Left kidney (tissue), 2 donors: ENCODE data around the gene ADARB1. TPM values are rescaled to one million over a fixed set of nuclear protein-coding genes. Genes with fewer than 3 reads are reported as not detected.

Source experiments
- DNase-seq: peaks from one replicate; pipeline ENCODE4 v3.0.0-alpha.2; 2013
- polyA plus RNA-seq: library from polyadenylated mRNA; unstranded; fragments of 120-200 nt; gene quantifications from one replicate; pipeline ENCODE4 v1.2.1, GENCODE V29; 2013; ENCODE audit not compliant: insufficient read length

The ADARB1 gene
- polyA plus RNA-seq, 1 donor, result 18.3 TPM

DNA sequence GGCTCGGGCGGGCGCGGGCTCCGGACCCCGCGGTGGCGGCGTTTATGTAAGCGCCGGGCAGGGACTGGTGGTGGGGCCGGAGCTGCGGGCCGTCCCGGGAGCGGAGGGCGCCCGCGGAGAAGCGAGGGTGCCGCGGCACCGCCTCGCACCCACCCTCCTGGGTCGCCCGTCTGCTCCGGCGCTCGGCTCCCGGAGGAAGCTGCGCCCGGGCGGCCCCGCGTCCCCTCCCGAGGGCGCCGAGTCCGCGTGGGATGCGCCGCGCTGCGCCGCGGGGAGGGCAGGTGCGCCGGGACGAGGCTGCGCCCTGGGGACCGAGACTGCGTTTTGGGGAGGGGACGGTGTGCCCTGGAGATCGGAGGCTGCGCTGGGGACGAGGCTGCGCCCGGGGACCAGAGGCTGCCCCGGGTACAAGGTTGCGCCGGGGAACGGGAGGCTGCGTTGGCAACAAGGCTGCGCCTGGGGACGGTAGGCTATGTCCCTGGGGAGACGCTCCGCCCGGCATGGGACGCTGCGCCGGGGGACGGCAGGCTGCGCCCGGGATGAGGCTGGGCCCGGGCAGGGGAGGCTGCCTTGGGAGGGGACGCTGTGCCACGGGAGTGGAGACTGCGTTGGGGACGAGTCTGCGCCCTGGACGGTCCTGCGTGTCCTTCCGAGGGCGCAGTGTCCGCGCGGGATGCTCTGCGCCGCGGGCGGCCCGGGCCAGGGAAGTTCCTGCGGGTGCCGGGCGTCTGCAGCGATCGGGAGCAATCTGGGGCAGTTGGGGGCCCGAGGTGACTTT is 627 bp downstream of the ADARB1 start:
- no peak for DNase-seq

DNA sequence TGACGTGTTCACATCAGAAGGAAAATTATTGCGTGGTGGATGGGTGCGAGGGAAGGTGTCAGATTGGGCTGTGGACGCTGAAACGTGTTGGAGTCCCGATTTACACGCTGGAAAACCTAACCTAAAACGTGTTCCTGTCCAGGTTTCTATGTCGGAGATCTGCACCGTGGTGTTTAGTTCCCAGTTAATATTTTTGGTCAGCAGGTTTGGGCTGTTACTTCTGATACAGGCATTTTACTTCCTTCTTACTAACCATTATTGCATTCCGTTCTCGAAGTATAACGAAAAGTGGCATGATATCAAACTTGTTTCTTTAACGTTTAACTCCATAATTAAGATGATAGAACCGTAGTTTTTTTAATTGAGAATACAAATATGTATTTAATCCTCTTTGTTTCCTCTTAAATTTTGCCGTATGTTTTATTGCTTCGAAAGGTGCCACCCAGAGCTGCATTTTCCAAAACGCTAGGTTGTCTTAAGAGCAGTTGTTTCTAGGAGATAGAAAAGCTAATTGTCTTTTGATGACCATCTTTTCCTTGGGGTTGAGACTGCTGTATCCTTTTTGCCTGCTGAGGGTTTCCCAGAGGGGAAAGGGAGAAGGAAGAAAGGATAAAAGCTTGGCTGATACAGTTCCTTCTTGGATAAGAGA is 1.3 kb downstream of the ADARB1 start:
- no peak for DNase-seq

DNA sequence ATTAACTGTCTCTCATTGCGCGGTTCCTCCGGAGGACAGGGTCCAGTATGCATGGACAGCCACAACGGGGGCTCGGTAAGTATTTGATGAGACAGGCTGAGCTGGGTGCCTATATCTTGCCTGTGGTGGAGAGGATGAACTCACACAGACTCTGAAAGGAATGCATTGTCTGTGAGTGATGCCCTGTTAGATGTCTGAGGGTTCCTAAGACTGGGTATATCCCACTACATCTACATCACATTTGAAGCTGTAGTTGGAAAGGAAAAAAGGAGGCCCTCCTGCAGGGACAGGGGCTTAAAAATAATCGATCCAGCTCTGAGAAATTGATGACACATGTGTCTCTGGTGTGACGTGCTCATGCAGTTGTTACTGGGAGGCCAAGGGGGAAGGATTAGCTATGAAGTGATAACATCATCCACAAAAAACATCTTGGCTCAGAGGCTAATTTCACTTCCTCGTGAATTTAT is 1.9 kb downstream of the ADARB1 start:
- no peak for DNase-seq

DNA sequence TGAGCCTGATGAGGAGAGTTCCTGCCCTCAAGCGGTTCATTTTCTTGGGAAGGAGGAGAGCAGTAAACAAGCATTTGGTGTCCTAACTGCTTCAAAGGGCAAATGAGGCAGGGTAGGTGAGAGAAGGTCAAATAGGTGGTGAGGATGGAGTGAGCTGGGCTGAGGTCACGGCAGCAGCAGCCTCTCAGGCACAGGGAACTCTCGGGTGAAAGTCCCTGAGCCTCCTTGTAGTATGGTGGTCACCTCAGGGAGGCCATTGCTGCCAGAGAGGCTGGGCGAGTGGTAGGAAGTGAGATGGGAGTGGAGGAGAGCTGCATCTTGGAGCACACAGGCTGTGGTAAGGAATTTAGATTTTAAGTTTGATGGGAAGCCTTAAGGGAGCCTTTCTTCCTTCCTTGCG is 4.0 kb downstream of the ADARB1 start:
- DNase-seq, result no peak

DNA sequence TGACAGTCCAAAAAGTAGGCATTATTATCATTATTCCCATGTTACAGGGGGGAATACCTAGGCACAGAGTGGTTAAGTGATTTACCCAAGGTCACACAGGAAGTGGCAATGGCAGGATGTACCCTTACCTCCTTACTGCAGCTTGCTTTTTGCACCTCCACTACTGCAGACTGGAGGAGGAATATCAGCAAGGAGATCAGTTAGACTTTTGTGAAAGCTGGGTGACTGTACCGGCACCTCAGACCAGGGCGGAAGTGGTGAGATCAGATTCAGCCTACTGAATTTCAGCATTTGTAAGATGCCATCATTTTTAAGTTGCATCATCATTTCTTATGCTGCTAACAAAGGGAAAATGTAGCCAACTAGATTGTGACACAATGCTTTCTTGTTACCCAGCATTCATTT is 4.5 kb downstream of the ADARB1 start:
- no peak for DNase-seq

DNA sequence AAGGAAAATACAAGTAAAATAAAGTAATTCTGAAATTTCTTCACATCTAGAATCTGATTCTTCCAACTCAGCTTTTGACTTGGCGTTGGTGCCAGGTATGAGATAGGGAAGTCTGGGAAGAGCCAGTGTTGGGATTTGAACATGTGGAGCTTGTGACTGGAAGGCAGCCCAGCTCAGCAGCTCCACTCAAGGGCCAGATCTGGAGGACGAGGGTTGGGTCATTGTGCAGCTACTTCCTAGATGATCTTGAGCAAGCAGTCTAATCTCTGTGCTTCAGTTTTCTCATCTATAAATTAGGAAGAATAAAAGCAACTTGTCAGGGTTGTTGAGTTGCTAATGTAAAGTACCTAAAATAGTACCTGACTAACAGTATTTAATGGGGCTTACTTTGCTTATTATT is 5.0 kb downstream of the ADARB1 start:
- DNase-seq, result no peak

DNA sequence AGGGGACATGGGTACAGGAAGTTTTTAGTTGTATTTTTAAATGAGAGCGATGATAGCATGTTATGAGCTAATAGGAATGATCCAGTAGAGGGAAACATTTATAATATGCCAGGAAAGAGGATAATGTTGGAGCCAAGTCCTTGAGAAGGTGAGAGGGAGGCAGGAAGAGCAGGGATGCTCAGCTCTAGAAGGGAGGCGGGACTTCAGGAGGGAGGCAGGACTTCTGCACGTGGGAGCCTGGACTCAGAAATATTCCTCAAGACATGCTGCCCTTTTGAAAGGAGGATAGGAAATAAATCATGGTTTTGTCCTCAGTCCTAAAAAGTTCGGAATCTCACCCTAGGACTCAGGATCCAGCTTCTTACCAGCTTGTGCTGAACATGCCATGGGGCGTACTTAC is 5.9 kb downstream of the ADARB1 start:
- no peak for DNase-seq

DNA sequence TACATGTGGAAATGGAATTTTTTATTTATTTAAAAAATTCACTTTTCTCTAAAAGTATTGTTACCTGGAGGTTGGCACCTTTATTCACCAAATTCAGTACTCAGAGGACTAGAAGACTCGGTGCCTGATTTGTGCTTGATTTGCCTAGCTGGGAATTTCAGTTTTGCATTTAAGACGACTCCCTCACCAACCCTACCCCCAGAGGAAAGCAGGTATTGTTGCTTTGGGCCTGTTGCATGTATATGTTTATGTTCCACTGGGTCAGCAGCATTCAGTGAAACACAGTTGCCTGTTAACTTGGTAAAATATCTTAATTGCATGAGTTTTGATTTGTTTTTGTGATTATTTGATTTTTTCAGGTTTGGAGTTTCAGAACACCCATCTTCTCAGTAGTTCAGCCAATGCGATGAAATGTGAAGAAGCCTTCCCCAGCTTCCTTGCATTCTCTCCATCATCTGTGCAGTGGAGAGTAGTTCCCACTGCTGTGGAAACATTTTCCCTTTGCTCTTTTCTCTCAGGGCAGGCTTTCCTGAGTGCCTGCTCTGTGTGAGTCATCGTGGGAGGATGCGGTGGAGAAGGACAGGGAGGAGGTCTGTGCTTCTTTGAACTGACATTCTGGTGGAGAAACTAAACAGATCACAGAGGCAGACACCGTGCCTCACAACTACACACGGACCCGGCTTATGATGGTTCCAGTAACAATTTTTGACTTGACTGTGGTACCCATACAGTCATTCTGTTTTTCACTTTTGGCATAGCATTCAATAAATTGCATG is 6.4 kb downstream of the ADARB1 start:
- DNase-seq, result no peak

DNA sequence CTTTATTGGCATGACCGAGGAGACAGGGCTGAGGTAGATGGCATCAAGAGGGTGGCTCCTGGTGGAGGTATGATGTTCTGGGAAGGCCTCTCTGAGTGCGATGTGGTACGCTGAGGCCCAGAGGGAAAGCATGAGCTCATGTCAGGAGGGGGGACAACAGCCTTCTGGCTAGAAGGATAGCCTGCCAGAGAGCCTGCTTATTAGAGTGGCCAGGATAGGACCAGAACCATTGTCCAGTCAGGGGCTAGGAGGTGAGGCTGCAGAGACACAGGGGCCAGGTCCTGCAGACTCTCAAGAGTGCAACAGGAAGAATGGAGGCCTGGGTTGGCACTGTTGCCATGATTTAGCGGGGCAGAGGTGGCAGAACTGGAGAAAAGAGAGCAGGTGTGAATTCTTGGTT is 7.3 kb downstream of the ADARB1 start:
- DNase-seq, result no peak

DNA sequence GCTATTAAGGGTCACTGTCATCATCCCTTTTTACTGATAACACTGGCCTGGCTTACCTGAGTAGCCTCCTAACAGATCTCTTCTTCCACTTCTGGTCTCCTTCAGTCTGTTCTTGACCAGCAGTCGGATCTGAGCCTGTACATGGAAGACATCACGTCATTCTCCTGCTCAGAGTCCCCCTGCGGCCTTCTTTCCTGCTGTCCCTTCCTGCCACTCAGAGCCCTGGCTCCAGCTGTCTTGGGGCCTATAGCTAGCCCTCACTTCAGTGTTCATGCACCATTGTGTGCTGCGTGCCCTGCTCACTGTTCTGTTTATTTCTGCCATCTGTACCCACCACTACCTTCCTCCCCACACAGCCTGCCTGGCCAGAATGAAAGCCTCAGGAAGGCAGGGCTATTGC is 8.4 kb downstream of the ADARB1 start:
- DNase-seq, result no peak

DNA sequence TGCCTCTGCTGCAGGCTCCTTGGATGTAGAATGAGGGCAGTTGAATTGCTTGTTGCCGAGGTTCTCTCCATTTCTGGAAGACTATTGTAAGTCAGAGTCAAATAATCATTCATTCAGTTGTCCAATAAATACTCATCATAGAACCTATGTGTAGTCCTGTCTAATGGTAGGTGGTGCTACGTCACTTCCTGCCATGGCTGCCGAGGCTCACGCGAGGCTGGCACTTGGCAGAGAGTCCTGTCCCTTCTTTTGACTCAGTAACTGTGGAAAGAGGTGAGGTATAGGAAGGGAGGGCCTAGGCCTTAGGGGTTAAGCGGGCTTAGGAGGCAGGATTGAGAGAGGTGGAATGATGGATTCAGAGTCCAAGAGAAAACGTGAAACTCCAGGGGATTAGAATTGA is 9.7 kb downstream of the ADARB1 start:
- DNase-seq, result no peak

DNA sequence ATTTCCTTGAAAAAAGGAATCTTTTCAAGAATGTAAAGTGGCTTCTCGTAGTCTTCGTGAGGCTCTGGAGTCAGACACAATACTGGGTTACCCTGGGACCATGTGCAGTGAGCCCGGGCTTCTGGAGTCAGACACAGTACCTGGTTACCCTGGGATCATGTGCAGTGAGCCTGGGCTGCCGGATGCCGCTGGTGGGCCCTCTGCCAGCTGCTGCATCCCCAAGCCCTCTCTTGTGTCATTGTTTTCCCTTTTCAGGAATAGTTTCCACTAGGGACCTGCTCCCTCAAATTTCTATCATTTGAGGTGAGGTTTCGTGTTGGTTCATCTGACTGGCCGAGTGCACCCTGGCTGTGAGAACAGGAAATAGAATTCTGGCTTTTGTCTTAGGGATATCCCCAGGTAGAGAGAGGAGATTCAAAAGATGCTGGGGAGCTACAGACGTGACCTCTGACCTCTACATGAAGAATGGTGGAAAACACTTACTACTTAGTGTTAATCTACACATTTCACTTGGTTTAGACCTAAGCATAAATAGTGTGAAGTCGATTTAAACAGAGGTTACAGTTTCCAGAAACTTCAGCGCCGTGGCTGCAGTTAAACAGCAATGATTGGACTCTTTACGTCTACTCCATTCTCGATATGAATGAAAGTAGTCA is 10.6 kb downstream of the ADARB1 start:
- no peak for DNase-seq

DNA sequence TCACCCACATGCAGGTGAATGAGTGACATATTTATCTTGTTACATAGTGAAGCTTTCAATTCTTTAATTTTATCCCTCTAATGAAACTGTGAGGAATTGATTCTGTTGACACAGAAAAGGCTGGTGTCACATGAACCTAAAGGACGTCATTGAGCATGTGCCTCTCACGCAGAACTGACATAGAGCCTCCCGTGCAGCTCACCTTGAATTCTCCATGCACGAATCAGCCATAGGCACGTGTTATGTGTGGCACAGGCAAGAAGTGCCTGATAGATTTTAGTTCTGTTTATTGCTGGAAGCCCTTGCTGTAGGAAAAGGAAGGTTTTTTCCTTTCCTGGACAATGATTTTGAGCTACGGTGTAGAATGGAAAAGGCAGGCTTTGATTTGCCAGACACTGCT is 11.3 kb downstream of the ADARB1 start:
- no peak for DNase-seq

DNA sequence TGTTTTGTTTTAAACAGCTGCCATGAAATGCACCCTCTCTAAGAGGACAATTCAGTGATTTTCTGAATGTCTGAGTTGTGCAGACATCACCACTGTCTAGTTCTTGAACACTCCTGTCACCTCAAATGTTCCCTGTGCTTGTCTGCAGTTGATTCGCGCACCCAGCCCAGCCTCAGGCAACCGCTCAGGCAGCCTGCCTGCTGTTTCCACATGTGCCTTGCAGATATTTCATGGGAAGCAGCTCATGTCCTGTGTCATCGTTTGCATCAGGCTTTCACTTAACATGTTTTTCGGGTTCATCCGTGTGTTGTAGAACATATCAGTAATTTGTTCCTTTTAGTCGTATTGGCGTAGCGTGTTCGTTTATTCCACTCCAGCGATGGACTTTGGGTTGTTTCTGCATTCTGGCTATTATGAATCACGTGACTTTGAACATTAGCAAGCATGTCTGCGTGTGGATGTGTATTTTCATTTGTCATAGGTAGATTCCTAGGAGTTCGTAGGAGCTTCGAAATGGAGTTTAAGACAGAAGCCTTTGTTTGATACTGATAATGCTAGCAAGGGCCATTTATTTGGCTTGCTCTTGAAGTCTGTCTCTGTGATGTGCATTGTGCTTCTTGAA is 12.1 kb downstream of the ADARB1 start:
- DNase-seq, result no peak

DNA sequence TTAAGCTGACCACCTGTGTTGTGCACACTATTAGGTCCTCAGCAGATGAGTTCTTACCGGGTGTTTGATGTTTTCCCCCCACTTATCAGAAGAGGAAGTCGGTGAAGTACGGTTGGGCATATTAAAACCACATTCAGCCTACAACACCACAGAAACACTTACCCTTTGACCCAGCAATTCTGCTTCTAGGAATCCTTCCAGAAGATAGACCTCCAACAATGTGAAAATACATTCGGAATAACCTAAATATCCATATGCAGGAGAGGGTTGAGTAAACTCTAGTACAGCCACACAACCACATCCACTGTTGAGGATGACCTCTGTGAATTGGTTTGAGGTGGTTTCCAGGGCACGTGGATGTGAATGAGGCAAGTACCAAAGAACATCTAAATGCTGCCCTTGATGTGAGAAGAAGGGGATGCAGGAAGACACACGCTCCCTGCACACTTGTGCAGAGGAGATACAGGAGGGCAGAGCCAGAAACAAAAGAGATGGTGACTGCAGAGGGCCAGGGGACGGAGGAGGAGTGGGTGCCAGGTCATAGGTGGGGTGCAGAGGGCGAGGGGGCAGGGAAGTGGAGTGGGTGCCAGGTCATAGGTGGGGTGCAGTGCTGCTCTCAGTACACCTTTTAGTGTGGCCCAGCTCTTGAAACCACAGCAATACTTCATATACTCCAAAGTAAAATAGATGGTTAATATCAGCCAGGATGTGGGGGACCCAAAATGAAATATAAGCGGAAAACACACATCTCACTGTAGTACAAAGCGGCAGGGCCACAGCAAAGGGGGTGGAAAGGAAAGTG is 12.8 kb downstream of the ADARB1 start:
- DNase-seq, result no peak

DNA sequence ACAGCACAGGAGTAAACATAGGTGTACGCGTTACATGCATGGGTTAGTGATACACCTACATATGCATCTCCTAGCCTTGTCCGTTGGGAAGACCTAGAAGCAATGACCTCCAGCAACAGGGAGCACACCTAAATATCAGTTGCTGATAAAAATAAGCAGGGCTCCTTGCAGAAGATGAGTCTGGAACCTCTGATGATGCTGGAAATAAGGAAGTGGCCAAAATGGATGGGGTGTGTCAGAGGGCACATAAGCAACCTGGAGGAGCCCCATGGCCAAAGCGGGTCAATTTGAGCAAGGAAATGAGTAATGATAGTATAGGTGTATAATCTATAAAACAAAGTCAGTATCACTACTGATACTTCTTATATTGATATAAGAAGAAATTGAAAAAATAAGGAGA is 13.7 kb downstream of the ADARB1 start:
- no peak for DNase-seq

DNA sequence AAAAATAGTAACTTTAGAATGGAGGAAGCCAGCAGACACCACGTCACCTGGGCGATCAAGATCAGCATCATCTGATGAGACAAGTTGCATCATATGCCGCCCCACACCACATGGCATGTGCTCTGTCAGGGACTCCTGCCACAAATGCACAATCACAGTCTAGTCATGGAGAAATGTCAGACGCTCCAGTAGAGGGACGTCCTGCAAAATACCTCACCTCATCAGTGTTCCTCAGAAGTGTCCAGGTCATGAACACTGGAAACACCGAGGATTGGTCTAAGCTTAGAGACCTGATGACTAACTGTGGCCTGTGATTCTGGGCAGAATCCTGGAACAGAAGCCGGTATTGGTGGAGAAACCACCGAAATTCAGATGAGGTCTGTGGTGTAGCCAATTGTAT is 14.3 kb downstream of the ADARB1 start:
- DNase-seq, result no peak

DNA sequence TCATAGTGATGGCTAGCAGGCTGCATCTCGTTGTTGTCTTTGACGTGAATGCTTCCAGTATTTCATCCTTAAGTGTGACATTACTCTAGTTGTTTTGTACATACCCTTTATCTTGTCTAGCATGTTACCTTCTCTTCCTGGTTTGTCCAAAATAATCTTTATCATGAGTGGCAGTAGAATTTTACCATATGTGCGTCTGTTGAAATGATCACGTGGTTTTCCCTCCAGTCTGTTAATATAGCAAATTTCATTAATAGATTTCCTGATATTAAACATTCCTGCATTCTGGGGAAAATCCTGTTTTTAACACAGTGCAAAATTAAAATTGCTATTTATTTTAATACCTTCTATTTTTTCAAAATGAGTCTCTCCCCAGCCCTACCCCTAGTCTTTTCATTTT is 15.6 kb downstream of the ADARB1 start:
- DNase-seq, result no peak

DNA sequence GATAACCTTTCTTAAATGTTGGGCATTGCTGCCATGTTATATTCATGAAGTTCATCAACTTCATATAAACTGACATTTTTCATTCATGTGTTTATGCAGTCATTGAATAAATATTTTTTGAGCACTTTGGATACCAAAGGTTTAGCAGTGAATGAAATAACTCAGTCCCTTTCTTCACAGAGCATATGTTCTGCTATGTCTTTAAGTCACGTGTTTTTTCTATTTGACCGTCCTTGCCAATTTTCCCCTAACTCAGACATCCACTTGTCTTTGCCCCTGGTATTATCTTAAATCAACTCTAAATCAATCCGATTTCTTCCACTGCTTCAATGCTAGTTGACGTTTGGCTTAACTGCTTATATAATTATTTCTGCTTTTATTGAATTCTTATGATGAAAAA is 16.6 kb downstream of the ADARB1 start:
- no peak for DNase-seq

DNA sequence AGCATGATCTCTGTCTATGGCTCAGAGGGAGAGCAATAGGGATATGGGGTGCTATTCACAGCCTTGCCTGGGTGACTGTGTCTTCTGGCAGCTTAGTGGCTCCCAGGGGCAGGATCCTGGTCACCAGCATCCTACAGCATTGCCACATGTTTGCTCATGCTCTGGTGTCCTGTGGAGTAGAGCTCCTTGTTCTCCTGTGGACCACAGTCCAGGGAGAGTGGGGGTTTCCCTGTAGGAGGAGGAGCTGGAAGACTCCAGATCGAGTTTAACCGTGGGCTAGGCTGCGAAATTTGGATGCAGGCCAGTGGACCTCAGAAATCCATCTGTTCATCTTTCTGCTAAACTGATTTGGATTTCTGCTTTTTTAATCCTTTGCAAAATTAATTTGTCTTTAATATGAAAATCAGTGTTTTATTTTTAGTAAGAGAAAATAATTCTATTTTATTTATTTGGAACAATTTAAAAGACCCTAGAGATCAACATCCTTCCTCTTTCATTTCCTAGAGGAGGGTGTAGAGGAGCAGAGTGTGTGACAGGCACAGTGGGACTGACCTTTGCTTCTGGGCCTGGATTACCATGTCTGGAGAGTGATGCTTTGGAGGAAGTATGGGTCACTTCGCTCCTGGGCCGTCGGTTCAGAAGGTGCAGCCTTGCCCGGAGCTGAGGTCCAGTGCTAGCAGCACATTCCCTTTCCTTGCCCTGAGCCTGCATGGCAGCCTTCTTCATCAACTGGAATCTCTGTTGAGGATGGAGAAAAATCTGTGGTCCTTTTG is 17.4 kb downstream of the ADARB1 start:
- no peak for DNase-seq
